Measurements from ENCODE around the gene NAPB.

The NAPB gene

GRCh38 chr20:23369072-23369823, 52.0 kb downstream of the NAPB start:
- no peak for DNase-seq (ENCODE audit: low read depth in 2 of 3, low spot score in 2 of 3)

GRCh38 chr20:23368316-23369071, 52.8 kb downstream of the NAPB start:
- DNase-seq (ENCODE audit: low read depth in 2 of 3, low spot score in 2 of 3) = no peak

DNA sequence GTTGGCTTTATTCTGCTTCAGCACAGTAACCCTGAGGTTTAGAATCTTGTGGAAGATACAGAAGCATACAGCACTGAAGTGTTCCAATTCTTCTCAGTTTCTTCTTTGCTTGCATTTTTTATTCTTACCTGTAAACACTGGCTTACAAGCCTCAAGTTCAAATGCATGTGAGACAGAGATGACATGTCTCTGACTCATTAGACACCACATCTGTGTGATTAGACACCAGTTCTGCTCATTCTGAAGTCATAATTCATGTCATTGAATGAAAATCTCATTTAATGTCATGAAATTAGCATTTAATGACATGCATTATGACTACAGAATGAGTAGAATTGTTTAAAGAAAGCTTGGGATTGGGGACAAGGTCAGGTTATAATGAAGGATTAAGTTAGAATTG, 53.5 kb downstream of the NAPB start:
- no peak for DNase-seq (ENCODE audit: low read depth in 2 of 3, low spot score in 2 of 3)

DNA sequence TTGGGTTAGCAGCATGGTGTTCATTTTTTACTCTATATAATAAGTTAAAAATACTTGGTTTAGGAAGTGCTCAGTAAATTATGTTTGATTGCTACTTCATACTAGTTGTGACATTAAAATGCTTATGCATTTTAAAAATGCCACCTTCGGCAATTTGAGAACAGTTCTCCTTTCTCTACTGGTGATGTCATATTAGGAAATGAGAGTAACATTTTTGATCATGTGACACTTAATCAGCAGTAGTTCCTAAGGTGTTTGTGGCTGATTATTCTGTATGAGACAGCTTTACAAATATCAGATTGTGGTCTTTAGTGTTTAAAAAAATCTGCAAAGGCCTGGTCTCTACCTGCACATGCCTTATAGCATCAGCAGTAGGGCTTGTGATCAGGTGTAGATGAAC, 54.9 kb downstream of the NAPB start:
- DNase-seq (ENCODE audit: low read depth in 2 of 3, low spot score in 2 of 3) = no peak

GRCh38 chr20:23365390-23366165, 55.7 kb downstream of the NAPB start:
- DNase-seq (ENCODE audit: low read depth in 2 of 3, low spot score in 2 of 3) = no peak

DNA sequence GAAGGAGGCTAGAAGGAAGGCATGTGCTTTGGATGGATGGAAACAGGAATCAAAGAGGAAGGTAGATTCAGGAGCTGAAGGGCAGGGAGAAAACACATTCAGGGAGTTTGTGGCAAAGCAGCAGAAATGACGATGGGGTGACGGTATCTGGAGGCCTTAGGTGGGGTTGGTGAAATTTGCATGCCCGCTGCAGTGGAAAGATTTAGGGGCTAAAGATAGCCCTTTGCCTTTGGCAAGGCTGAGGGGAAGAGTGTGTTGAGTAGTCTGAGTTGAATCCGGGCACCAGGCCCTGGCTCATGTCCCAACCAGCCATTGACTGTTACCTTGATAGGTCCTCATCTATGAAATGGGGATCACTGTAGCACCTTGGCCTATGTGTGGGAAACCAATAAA, 58.0 kb downstream of the NAPB start:
- DNase-seq (ENCODE audit: low read depth in 2 of 3, low spot score in 2 of 3) = no peak

DNA sequence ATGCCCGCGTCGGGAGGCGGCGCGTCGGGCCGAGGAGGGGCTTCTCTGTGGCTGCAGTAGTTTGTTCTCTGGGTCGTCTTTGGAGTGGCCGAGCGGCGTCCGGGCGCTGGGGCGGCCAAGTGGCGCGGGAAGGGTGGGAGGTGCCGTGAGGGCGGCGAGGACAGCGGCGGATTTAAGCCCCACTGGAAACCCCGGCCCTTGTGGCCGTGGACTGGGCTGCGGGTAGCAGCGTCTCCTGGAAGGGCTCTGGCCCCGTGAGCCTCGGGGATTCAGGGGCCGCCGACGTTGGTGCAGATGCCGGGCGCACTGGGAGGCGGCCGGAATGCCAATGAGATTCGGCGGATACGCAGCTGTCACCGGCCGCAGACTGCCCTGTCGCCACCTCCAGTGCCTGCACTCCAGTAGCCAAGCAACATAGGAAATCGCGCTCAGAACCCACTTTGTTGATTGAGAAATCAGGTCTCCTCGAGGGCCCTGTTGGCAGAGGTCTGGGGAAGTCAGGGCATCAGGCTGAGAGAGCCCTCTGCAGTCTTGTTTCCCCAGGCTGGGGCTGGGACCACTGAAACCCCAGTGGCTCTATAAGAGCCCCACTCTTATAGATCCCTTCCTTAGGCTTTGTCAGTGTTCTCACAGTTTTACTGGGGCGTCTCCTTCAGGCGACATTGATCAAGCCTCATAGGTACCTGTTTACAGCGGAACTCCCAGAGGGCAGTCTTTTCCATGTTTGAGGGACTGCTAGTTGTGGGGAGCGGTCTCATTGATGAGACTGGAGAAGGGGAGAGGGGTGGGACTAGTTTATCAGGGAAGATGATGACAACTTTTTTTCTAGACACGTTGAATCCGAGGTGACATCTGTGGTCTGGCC, 58.7 kb downstream of the NAPB start:
- no peak for DNase-seq (ENCODE audit: low read depth in 2 of 3, low spot score in 2 of 3)

- peak; percentile 93 to 99 (median 97) for DNase-seq (ENCODE audit: low read depth in 2 of 3, low spot score in 2 of 3)
These were observed 59.6 kb downstream of the NAPB start, which contains the start of gene GZF1 for GRCh38 chr20:23361476-23362391. Gene GZF1, plus strand, starts transcription at chr20:23362182. Its CDS starts 2,202 bp downstream, at chr20:23364384.

GRCh38 chr20:23361119-23361475, 60.2 kb downstream of the NAPB start:
- no peak for DNase-seq (ENCODE audit: low read depth in 2 of 3, low spot score in 2 of 3)

DNA sequence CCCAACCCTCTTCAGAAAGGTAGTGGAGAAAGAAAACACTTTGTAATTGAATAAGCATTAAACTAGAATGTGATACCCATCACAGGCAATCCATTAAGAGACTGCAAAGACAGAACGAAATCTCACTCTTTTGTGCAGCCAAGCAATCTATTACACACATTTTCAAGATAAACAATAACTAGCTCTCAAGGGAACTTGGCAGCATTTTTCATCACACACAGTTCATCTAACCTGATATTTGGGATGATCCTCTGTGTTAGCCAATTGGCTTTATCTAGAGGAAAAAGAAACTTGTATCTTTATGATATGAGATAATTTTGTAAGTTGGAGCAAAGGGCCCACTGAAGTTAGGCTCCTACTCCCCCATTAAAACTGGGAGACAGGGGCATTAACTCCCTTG, 60.8 kb downstream of the NAPB start:
- no peak for DNase-seq (ENCODE audit: low read depth in 2 of 3, low spot score in 2 of 3)

DNA sequence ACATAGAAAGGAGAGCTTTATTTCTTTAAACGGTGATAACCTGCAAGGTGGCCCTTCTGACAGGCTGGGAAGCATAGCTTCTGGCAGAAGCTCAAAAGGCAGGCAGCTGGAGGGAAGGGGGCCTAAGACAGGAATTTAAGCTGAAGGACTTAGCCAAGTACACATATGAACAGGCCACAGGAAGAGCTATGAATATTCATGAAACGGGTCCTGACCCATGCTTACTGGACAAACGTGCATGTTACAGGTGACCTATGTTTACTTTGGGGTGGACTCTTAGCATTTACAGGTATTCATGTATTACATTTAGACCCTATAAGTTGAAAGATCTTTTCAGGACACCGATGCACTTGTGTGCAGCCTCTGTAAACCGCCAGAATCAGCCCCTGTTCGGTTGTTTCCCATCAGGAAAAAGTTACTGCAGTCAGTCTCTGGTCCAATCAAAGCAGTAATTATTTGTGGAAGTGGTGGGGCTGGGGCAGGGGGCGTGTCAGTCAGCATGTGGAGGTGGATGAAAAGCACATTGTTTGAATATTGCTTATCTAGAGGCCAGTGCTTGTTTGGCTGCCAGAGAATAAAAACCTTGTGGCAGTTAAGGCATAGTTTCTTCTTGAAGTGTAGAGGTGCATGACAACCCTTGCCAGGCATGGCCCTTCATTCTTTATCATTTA, 62.2 kb downstream of the NAPB start:
- no peak for DNase-seq (ENCODE audit: low read depth in 2 of 3, low spot score in 2 of 3)

DNA sequence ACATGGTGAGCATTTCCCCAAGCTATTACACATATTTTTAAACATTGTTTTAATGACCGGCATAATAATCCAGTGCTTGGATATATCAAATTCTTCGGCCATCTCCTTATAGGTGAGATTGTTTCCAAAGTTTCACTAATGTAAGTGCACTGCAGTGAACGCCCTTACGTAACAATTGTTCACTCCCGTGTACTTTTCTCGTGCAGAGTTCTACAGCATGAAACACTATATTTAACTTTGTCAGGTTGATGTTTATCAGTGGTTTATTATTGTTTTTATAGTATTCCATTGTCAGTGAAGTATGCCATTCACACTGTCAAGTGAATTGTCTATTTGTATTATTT, 62.8 kb downstream of the NAPB start:
- no peak for DNase-seq (ENCODE audit: low read depth in 2 of 3, low spot score in 2 of 3)

DNA sequence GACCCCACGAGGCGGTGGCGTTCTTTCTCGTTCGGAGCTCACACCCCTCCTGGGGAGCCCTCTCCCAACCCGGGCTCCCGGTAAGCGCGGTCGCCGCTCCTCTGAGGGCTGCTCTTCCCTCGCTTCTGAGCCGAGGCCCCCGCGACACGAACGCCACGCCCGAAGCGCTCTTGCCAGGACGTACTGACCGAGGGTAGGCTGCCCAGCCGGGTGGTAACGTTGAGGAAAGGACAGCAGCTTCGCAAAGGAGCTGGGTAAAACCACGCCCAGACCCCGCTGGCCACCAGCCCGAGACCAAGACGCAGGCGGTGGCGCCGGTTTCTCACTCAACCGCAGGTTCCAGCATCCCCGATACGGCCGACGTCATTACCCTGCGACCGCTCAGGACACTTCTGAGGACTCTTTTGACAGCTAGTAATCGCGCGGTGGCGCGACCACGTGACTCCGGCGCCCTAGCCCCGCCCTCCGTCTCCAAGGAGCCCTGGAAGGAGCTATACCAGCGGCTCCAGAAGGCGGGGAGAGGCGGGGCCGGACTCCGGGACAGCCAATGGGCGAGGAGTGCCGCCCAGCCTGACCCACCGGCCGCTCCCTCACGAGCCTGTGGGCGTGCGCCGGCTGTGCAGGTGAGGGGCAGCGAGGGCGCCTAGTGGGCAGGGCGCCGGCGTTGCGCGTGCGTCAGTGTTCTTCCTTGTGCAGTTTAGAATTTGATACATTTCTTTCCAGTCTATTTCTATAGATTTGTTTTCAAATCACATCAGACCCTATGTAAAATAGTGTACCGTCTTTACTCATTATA, 63.3 kb downstream of the NAPB start:
- peak; percentile 95 to 99 (median 99) for DNase-seq (ENCODE audit: low read depth in 2 of 3, low spot score in 2 of 3)

GRCh38 chr20:23356203-23356602, 65.1 kb downstream of the NAPB start:
- DNase-seq (ENCODE audit: low read depth in 2 of 3, low spot score in 2 of 3) = no peak

DNA sequence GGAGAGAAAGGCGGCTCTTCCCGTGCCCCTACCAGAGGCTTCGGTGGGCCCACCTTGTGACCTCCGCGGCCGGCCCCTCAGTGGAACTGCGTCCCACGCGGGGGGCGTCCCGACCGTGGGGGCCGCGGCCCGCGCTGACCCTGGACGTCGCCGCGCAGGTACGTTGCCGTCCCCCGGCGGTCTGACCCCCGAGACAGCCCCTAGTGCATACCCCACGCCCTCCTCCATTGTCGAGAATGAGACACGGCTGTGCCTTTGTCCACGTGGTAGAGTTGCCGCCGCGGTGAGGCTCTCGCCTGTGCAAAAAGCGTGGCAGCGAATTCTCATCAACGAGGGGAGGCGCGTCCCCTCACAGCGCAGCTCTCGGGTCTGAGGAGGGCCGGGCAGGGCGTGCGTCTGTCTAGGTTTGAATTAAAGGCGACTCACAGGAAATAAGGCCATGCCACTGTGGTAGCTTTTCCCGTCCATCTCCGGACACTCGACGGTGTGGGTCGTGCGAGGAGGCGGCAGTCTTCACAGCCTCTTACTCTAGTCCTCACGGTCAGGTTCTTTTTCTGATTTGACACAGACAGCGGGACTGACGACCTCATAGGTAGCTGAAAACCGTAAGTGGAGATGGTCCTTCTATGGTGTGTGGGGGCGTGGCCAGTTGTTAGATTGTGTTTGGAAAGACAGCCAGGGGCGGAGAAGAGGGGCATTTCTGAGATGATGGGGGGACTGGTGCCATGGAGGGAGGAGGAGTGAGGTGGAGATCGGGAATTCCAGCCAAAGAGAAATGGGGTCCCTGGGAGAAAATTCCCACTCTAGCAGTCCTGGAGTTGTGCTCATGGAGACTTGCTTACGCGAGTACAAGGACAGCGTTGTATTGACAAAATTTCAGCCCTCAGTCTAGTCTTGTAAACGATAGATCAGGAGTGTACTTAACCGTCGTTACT, 70.1 kb downstream of the NAPB start:
- DNase-seq (ENCODE audit: low read depth in 2 of 3, low spot score in 2 of 3) = peak; percentile 28 to 35 (median 30)

DNA sequence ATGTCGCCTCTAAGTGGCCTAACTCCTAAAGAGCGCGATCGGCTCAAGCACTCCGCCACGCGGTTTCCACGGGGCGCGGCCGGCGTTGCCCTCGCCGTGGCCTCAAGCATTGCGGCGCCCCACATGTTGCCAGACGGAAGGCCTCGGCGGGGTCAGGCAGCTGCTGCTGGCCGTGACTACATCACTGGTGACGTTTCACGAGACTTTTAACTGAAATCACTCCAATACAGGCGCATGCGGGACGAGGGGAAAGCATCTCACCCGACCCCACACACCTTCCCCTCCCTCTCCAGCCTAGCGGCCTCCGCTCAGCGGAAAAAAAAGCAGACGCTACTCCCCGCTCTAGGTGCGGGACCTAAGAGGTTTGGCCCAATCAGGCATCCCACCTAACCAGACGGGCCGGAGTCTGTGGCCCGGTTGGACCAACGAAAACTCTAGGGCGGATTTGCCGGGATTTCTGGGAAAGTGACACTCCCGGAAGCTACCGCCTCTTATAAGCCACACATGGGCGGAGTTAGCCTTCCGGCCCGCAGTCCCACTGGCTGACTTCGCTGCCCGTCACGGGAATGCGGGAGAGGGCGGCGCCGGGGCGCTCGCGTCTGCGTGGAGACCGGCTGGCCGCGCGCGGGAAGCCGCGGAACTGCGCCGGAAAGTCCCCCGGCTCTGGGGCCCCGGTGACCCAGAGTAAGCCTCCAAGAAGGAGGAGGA, 70.9 kb downstream of the NAPB start, which contains the start of gene NXT1:
Gene NXT1, plus strand, starts transcription at position 596 of the 708 bp plus-strand sequence. CDS start 3,251 bp downstream, outside the sequence.
- DNase-seq (ENCODE audit: low read depth in 2 of 3, low spot score in 2 of 3) = peak; percentile 87 to 96 (median 87)

All from activated CD8-positive, alpha-beta memory T cell treated with anti-CD3 and anti-CD28 coated beads for 48 hours (primary cell).